ENCODE data around the gene CLPTM1. TPM values are rescaled to one million over a fixed set of nuclear protein-coding genes. Genes with fewer than 3 reads are reported as not detected.

The CLPTM1 gene
- total and polyA plus RNA-seq, 9 of the 15 experiments (the other 6 are each of a cell fraction or from before 2014, with no cell fraction given) = 0.37 to 96.0 (median 27.5) TPM

- TF ChIP-seq CHCHD3 (CRISPR knock-in tag; IDR thresholded peaks at IDR 0.05) (no peak), PHTF2 (CRISPR knock-in tag; IDR thresholded peaks at IDR 0.05) (no peak), DMBX1 (CRISPR knock-in tag; IDR thresholded peaks at IDR 0.05; ENCODE audit: borderline replicate concordance) (0 out of 2 replicates have a peak, but pooled peaks have one; percentile 25), ZNF354B (CRISPR knock-in tag; IDR thresholded peaks at IDR 0.05) (no peak), HIVEP1 (CRISPR knock-in tag; IDR thresholded peaks at IDR 0.05) (no peak), XRCC3 (IDR thresholded peaks at IDR 0.05) (no peak), NCOA2 (IDR thresholded peaks at IDR 0.05; ENCODE audit: partially characterized antibody in 2 of 2) (no peak), HSF4 (CRISPR knock-in tag; IDR thresholded peaks at IDR 0.05; ENCODE audit: borderline replicate concordance) (no peak), ZNF316 (IDR thresholded peaks at IDR 0.05) (no peak), CTCFL (IDR thresholded peaks at IDR 0.05; ENCODE audit: borderline replicate concordance, insufficient read depth, low read depth, low read length, poor library complexity, severe bottlenecking) (no peak), USF1 (CRISPR knock-in tag; IDR thresholded peaks at IDR 0.05) (no peak), TBP (optimal IDR thresholded peaks at IDR 0.05; ENCODE audit: low read depth, low read length) (peak; percentile 56), POLR2H (tag; IDR thresholded peaks at IDR 0.05; ENCODE audit: low read depth) (peak; percentile 81; the same call in 1 of the 2 replicates), TCF3 (CRISPR knock-in tag; IDR thresholded peaks at IDR 0.05) (0 out of 2 replicates have a peak, but pooled peaks have one; percentile 16), PRDM10 (IDR thresholded peaks at IDR 0.05; ENCODE audit: partially characterized antibody) (no peak), RUNX1 (IDR thresholded peaks at IDR 0.05; ENCODE audit: low read depth) (peak; percentile 49; the same call in 1 of the 2 replicates), MTA1 (IDR thresholded peaks at IDR 0.05; ENCODE audit: borderline replicate concordance) (no peak), PHF20 (IDR thresholded peaks at IDR 0.05; ENCODE audit: partially characterized antibody) (peak; percentile 92), ZNF175 (CRISPR knock-in tag; IDR thresholded peaks at IDR 0.05; ENCODE audit: low read depth) (no peak), RBFOX2 (IDR thresholded peaks at IDR 0.05; ENCODE audit: low read depth, low read length) (peak; percentile 97)
- TF ChIP-seq, protein P1, sequence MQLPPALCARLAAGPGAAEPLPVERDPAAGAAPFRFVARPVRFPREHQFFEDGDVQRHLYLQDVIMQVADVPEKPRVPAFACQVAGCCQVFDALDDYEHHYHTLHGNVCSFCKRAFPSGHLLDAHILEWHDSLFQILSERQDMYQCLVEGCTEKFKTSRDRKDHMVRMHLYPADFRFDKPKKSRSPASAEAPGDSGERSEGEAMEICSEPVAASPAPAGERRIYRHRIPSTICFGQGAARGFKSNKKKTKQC (CRISPR knock-in tag; IDR thresholded peaks at IDR 0.05) = no peak
Observed at GRCh38 chr19:45038931-45039893, 84.0 kb downstream of the CLPTM1 start, which contains the start of gene CLASRP (continued).

Measured in K562 (cell line).